HepG2 (cell line): ENCODE data around the gene NCAPD2. TPM values are rescaled to one million over a fixed set of nuclear protein-coding genes. Genes with fewer than 3 reads are reported as not detected.

Experiments used
- ARID2 ChIP-seq: sonication (generic); formaldehyde crosslinking; IDR thresholded peaks from 2 replicates; pipeline ENCODE4 v1.8.1; 2022; ENCODE audit warnings: mild to moderate bottlenecking, missing genetic modification reagents, borderline replicate concordance
- ERF ChIP-seq: IDR thresholded peaks from 2 replicates; pipeline ENCODE4 v1.6.1; 2018; ENCODE audit warnings: missing biosample characterization, missing genetic modification reagents
- HES4 ChIP-seq: sonication (generic); formaldehyde crosslinking; IDR thresholded peaks from 2 replicates; pipeline ENCODE4 v1.9.0; 2021; ENCODE audit warnings: mild to moderate bottlenecking, missing genetic modification reagents, borderline replicate concordance
- MNT ChIP-seq: fragments of 450-650 bp; IDR thresholded peaks from 2 replicates; pipeline ENCODE4 v1.6.1; 2016
- PHF20 ChIP-seq: sonication (generic); formaldehyde crosslinking; IDR thresholded peaks from 2 replicates; pipeline ENCODE4 v1.5.0; 2020; ENCODE audit warnings: mild to moderate bottlenecking, missing genetic modification reagents
- TCF7L2 ChIP-seq: IDR thresholded peaks from 2 replicates; pipeline ENCODE4 v1.6.1; 2011; ENCODE audit warnings: mild to moderate bottlenecking, low read depth, low read length, moderate library complexity
- ZBTB4 ChIP-seq: sonication (generic); formaldehyde crosslinking; IDR thresholded peaks from 2 replicates; pipeline ENCODE4 v1.4.0; 2020; ENCODE audit warnings: missing genetic modification reagents, mild to moderate bottlenecking, borderline replicate concordance
- ZMYM3 ChIP-seq: sonication (generic); formaldehyde crosslinking; IDR thresholded peaks from 2 replicates; pipeline ENCODE4 v1.5.1; 2020; ENCODE audit warnings: mild to moderate bottlenecking, missing genetic modification reagents
- ZNF207 ChIP-seq: fragments of 450-650 bp; IDR thresholded peaks from 2 replicates; pipeline ENCODE4 v1.6.1; 2016; ENCODE audit warnings: antibody characterized with exemption, borderline replicate concordance
- ZNF230 ChIP-seq: sonication (generic); formaldehyde crosslinking; IDR thresholded peaks from 2 replicates; pipeline ENCODE4 v1.4.0; 2020; ENCODE audit warnings: mild to moderate bottlenecking, missing genetic modification reagents
- ZNF331 ChIP-seq: sonication (generic); formaldehyde crosslinking; IDR thresholded peaks from 2 replicates; pipeline ENCODE4 v1.4.0; 2020; ENCODE audit warnings: missing genetic modification reagents
- ZNF598 ChIP-seq: sonication (generic); formaldehyde crosslinking; IDR thresholded peaks from 2 replicates; pipeline ENCODE4 v1.5.1; 2020; ENCODE audit warnings: mild to moderate bottlenecking, missing genetic modification reagents, borderline replicate concordance
- ZNF75D ChIP-seq: sonication (generic); formaldehyde crosslinking; IDR thresholded peaks from 2 replicates; pipeline ENCODE4 v1.8.1; 2023; ENCODE audit warnings: missing genetic modification reagents, mild to moderate bottlenecking, borderline replicate concordance
- ZZZ3 ChIP-seq: sonication (generic); formaldehyde crosslinking; IDR thresholded peaks from 2 replicates; pipeline ENCODE4 v1.4.0; 2020; ENCODE audit warnings: missing genetic modification reagents, mild to moderate bottlenecking, borderline replicate concordance
- polyA plus RNA-seq, 8 experiments: library from polyadenylated mRNA; depleted of rRNA in 3 of 8; stranded (reverse) in 7 of 8; unstranded in 1 of 8; fragments of >200 nt; fragmentation: Illumina TruSeq in 4 of 8; extraction: Trizol in 4 of 8; gene quantifications; 2 replicates each; pipeline versions ENCODE4 v1.2.1 to v1.2.3, GENCODE V29; 2011 to 2016; ENCODE audit warnings: low read depth in 4 of 8, missing spikeins in 1 of 8, mixed read lengths in 1 of 8; ENCODE audit not compliant: insufficient read depth in 1 of 8
- total RNA-seq, 5 experiments: library from RNA; depleted of rRNA; stranded (reverse); fragments of >200 nt; fragmentation: Illumina TruSeq; extraction: Trizol; gene quantifications; 2 replicates each; pipeline ENCODE4 v1.2.3, GENCODE V29; 2016; ENCODE audit warnings: low read depth in 1 of 5
- TF ChIP-seq, protein P1 (sequence below): sonication (generic); formaldehyde crosslinking; IDR thresholded peaks from 2 replicates; pipeline ENCODE4 v1.8.0; 2022; ENCODE audit warnings: mild to moderate bottlenecking, missing genetic modification reagents, moderate library complexity
- TF ChIP-seq, protein P2 (sequence below): sonication (generic); formaldehyde crosslinking; IDR thresholded peaks from 2 replicates; pipeline ENCODE4 v1.4.0; 2020; ENCODE audit warnings: mild to moderate bottlenecking, low read depth, missing genetic modification reagents
- TF ChIP-seq, protein P3 (sequence below): sonication (generic); formaldehyde crosslinking; IDR thresholded peaks from 2 replicates; pipeline ENCODE4 v1.4.0; 2020; ENCODE audit warnings: mild to moderate bottlenecking, missing genetic modification reagents, borderline replicate concordance

Gene NCAPD2
- total and polyA plus RNA-seq, 2 of the 13 experiments (the other 11 are each of a cell fraction or from before 2014, with no cell fraction given): 51.1 to 65.6 TPM

DNA sequence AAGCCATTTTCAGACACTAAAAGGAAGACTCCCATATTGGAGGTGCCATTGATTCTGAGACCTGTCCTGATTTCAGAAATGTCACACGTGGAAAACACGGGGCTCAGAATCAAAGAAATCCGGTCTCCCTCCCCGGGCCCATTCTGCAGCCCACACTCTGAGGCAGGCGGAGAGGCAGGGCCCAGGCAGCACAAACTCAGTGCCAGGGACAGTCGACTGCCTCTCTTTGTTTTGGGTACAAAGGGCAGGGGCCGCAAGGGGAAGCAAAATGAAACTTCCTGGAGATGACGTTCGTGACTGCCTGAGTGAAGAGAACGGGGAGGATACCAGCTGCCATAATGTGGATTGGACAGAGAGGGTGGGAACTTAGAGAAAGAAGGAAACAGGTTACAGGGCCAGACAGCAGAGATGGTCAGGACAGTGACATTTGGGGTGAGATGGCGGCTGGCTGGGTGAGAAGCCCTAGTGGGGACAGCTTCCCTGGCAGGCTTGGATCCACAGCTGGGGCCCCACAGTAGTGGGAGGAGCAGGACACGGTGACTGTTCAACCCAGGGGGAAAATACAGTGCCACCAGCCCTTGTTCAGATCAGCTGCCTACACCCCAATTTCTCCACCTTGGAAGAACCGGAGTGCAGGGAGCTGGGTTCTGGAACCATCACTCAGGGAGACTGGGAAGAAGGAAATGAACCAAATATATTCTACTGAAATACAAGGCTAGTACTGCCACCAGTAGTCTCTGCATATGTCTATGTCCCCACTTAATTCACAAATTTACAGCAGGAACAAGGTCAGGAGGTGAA lies 48.5 kb downstream of the NCAPD2 start (continued):
- TF ChIP-seq MNT: peak; percentile 49; the same call in 1 of the 2 replicates
- peak; percentile 79 for TF ChIP-seq PHF20 (CRISPR knock-in tag)
- peak; percentile 75 for TF ChIP-seq ZNF598 (CRISPR knock-in tag)
- TF ChIP-seq, protein P1, sequence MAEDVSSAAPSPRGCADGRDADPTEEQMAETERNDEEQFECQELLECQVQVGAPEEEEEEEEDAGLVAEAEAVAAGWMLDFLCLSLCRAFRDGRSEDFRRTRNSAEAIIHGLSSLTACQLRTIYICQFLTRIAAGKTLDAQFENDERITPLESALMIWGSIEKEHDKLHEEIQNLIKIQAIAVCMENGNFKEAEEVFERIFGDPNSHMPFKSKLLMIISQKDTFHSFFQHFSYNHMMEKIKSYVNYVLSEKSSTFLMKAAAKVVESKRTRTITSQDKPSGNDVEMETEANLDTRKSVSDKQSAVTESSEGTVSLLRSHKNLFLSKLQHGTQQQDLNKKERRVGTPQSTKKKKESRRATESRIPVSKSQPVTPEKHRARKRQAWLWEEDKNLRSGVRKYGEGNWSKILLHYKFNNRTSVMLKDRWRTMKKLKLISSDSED (CRISPR knock-in tag): no peak
- no peak for TF ChIP-seq ZNF230 (CRISPR knock-in tag)
- no peak for TF ChIP-seq ZZZ3 (CRISPR knock-in tag)
- peak; percentile 64; the same call in 1 of the 2 replicates for TF ChIP-seq ZNF331
- TF ChIP-seq ERF (CRISPR knock-in tag): peak; percentile 71; the same call in 1 of the 2 replicates
- no peak for TF ChIP-seq TCF7L2
- TF ChIP-seq ZBTB4 (CRISPR knock-in tag): no peak
- TF ChIP-seq ARID2 (CRISPR knock-in tag): no peak
- TF ChIP-seq, protein P2, sequence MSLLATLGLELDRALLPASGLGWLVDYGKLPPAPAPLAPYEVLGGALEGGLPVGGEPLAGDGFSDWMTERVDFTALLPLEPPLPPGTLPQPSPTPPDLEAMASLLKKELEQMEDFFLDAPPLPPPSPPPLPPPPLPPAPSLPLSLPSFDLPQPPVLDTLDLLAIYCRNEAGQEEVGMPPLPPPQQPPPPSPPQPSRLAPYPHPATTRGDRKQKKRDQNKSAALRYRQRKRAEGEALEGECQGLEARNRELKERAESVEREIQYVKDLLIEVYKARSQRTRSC: no peak
- TF ChIP-seq, protein P3, sequence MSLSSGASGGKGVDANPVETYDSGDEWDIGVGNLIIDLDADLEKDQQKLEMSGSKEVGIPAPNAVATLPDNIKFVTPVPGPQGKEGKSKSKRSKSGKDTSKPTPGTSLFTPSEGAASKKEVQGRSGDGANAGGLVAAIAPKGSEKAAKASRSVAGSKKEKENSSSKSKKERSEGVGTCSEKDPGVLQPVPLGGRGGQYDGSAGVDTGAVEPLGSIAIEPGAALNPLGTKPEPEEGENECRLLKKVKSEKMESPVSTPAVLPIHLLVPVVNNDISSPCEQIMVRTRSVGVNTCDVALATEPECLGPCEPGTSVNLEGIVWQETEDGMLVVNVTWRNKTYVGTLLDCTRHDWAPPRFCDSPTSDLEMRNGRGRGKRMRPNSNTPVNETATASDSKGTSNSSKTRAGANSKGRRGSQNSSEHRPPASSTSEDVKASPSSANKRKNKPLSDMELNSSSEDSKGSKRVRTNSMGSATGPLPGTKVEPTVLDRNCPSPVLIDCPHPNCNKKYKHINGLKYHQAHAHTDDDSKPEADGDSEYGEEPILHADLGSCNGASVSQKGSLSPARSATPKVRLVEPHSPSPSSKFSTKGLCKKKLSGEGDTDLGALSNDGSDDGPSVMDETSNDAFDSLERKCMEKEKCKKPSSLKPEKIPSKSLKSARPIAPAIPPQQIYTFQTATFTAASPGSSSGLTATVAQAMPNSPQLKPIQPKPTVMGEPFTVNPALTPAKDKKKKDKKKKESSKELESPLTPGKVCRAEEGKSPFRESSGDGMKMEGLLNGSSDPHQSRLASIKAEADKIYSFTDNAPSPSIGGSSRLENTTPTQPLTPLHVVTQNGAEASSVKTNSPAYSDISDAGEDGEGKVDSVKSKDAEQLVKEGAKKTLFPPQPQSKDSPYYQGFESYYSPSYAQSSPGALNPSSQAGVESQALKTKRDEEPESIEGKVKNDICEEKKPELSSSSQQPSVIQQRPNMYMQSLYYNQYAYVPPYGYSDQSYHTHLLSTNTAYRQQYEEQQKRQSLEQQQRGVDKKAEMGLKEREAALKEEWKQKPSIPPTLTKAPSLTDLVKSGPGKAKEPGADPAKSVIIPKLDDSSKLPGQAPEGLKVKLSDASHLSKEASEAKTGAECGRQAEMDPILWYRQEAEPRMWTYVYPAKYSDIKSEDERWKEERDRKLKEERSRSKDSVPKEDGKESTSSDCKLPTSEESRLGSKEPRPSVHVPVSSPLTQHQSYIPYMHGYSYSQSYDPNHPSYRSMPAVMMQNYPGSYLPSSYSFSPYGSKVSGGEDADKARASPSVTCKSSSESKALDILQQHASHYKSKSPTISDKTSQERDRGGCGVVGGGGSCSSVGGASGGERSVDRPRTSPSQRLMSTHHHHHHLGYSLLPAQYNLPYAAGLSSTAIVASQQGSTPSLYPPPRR (CRISPR knock-in tag): no peak
- peak; percentile 96 for TF ChIP-seq ZMYM3 (CRISPR knock-in tag)
- TF ChIP-seq ZNF75D (CRISPR knock-in tag): no peak
- TF ChIP-seq HES4 (CRISPR knock-in tag): no peak
- TF ChIP-seq ZNF207: no peak
